GM06990 (cell line): ENCODE data around the gene LPGAT1.

ENCODE experiments used
- DNase-seq: peaks from one replicate; pipeline ENCODE4 v3.0.0-alpha.2; 2011; ENCODE audit not compliant: insufficient read length; ENCODE audit errors: extremely low read depth
- H3K27me3 ChIP-seq: replicated peaks from 2 replicates; pipeline ENCODE4 v1.6.0; 2011; ENCODE audit warnings: low read length; ENCODE audit not compliant: control insufficient read depth, insufficient read depth
- H3K36me3 ChIP-seq: 2 replicates; pipeline ENCODE4 v1.5.1; 2011; ENCODE audit warnings: low read length; ENCODE audit not compliant: control insufficient read depth, insufficient read depth
- H3K4me3 ChIP-seq: replicated peaks from 2 replicates; pipeline ENCODE4 v1.5.1; 2011; ENCODE audit warnings: low read depth, mild to moderate bottlenecking, control low read depth, low read length
- CTCF ChIP-seq: IDR thresholded peaks from 2 replicates; pipeline ENCODE4 v1.5.1; 2011; ENCODE audit warnings: low read length, control low read depth, mild to moderate bottlenecking, inconsistent platforms; ENCODE audit not compliant: insufficient read depth, poor library complexity, severe bottlenecking

The LPGAT1 gene

DNA sequence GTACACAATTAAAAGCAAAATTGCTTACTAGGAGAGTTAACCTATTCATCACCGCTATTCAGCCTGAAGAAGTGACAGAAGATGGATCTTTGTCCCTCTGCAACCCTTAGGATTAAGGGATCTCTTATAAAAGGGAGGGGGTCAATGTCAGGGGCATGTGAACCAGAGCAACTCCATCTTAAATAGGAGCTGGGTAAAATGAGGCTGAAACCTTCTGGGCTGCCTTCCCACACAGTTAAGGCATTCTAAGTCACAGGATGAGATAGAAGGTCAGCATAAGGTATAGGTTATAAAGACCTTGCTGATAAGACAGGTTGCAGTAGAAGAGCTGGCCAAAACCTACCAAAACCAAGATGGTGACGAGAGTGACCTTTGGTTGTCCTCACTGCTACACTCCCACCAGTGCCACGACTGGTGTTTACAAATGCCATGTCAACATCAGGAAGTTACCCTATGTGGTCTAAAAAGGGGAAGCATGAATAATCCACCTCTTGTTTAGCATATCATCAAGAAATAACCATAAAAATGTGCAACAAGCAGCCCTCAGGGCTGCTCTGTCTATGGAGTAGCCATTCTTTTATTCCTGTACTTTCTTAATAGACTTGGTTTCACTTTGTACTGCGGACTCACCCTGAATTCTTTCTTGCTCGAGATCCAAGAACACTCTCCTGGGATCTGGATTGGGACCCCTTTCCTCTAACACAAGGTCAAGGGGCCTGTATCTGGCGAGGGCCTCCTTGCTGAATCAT, 119.8 kb downstream of the LPGAT1 start:
- DNase-seq, result no peak
- TF ChIP-seq CTCF, result no peak
- H3K27me3 ChIP-seq, result no peaks in the 10 kb centered on the region

GRCh38 chr1:211708926-211709325, 121.6 kb downstream of the LPGAT1 start:
- no peak for DNase-seq

More for the DNA sequence above, 119.8 kb downstream of the LPGAT1 start:
- Histone ChIP-seq H3K36me3 (no peaks in the 10 kb centered on the region), H3K4me3 (no peak overlapping the region)

GRCh38 chr1:211708006-211708405, 122.6 kb downstream of the LPGAT1 start:
- no peaks in the 10 kb centered on the region; the same call in 1 of the 2 replicates for H3K27me3 ChIP-seq
- H3K4me3 ChIP-seq, result no peak overlapping the region
- no peak for TF ChIP-seq CTCF
- no peaks in the 10 kb centered on the region for H3K36me3 ChIP-seq
- DNase-seq, result no peak

More at GRCh38 chr1:211708926-211709325, 121.6 kb downstream of the LPGAT1 start:
- Histone ChIP-seq H3K27me3 (no peaks in the 10 kb centered on the region; the same call in 1 of the 2 replicates), H3K4me3 (no peak overlapping the region), H3K36me3 (no peaks in the 10 kb centered on the region)
- TF ChIP-seq CTCF, result no peak

DNA sequence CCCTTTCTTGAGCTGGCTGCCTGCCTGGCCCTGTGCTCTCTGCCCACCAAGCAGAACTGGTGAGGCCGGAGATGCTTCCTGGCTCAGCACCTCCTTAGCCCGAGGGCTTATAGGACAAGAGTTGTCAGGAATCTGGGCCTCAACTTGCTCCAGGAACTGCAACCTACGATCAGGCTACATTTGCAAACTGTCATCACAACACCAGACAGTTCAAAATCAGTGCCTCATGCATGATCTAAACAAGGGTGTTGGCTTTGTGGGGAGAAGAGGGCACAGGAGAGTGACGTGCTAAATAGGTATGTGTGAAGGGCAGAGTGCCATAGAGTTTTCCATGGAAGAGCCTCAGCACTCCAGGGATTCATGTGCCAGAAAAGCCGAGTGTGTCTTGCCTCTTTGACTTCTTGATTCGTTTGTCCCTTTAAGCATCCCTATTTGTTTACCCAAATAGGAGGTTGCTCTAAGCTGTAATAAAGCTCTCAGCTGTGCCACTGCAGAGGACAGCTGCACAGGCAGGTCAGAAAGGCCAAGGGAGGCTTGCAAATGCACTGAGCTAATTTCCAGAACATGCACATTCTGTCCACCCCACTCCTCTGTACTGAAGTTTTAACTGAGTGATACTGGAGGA, 125.0 kb downstream of the LPGAT1 start:
- TF ChIP-seq CTCF, result no peak
- Histone ChIP-seq H3K36me3 (no peaks in the 10 kb centered on the region), H3K27me3 (no peaks in the 10 kb centered on the region; the same call in 1 of the 2 replicates), H3K4me3 (no peak overlapping the region)
- DNase-seq, result no peak

DNA sequence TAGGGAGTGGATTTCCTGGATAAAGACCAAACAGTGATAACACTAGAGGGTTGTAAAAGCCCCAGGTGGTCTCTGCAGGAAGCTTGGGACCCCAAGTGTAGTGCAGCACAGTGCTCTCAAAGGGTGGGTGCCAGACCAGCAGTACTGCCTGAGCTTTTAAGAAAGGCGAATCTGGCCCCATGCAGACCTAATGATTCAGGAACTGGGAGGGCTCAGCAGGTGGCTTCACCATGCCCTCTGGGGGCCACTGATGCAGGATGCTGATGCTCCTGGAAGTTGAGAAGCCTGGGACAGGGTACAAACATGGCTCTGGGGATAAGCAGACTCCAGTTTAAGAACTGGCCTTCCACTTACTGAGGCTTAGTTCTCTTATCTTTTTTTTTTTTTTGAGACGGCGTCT, 126.0 kb downstream of the LPGAT1 start:
- TF ChIP-seq CTCF, result no peak
- no peak overlapping the region for H3K4me3 ChIP-seq
- DNase-seq, result no peak
- H3K36me3 ChIP-seq, result no peaks in the 10 kb centered on the region
- H3K27me3 ChIP-seq, result no peaks in the 10 kb centered on the region; the same call in 1 of the 2 replicates
